ENCODE results near the gene GJC1.

Gene GJC1

DNA sequence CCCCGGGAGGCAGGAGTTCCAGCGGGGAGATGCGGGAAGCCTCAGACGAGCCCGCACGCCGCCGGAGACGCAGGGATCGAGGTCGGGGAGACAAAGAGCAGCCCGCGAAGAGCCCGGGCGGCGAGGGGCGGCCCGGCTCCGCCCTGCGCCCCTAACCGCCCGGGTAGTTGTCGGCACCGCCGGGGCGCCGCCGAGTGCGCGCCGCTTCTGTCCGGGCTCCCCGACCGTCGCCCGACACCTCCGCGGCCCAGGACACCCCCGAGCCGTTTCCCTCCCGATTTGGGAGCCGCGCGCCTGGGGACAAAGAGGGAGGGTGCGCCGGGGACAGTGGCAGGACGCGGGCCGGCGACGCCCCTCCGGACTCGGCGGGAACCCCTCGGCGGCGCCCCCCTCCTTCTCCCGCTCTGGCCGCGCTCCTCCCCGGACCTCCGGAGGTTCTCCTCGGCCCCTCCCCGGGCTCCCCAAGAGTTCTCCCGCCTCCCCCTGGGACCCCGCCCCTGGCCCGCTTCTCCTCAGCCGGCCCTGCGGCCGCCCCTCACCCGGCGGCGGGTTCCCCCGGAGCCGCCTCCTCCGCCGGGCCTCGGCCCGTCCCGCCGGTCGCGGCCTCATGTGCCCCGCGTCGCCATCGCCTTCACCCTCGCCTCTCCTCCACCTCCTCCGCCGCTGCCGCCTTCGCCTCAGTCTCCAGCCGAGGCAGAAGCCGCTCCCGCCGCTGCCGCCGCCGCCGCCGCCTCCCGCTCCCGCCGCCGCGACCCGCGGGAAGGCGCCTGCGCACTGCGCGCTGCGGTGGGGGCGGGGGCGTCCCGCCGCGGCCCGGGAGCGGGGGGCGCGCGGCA lies at the start of gene GJC1:
Gene GJC1, minus strand, starts transcription at position 765 of the 836 bp plus-strand sequence. CDS start 24,470 bp downstream, outside the sequence.
- peak within 1 kb of the TSS; percentile 93 for H3K4me3 ChIP-seq (ENCODE audit: low read length)

DNA sequence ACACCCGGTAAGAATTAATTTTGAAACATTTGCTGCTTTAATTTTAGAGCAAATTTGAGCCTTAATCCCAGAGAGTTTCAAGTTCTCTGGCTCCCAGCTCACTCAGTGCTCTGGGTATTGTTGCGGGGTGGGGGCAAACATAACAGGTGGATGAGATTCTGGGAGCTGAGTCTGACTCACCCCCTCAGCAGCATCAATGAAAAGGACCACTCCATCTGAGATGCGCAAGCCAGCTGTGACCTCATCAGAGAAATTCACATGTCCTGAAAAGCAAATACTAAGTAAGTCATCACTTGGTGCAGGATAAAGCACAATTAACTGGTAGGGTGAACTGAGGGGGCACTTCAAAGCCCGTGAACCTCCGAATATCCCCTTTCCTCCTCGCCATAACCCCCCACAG lies 49.3 kb upstream of the GJC1 start:
- H3K4me3 ChIP-seq (ENCODE audit: low read length), result no peak overlapping the region
- TF ChIP-seq ZNF274 (IDR thresholded peaks at IDR 0.05; ENCODE audit: low read depth, low read length), result no peak

More for the DNA sequence above, at the start of gene GJC1:
- no peak for TF ChIP-seq ZNF274 (IDR thresholded peaks at IDR 0.05; ENCODE audit: low read depth, low read length)

DNA sequence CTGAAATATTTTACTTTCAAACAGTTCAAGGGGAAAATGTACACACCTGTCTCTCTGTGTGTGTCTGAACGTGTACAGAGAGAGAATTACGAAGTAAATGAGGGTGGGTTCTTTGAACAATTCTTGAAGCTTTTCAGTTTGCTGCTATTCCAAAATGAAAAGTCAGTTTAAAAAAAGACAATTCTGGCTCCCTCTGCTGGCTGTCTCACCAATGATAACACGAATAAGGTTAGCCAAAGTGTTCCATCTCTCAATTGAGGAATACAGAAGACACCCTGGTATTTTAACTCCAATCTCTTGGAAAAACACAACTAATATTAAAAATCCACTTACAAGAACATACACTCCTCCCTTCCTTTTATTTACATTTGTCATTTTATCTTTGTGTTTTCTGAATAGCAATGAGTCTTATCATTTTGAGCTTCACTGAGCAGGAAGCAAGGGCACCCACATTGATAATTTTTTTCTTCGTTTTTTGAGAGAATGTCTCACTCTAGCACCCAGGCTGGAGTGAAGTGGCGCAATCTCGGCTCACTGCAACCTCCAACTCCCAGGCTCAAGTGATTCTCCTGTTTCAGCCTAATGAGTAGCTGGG lies 48.6 kb upstream of the GJC1 start:
- H3K4me3 ChIP-seq (ENCODE audit: low read length), result no peak overlapping the region
- no peak for TF ChIP-seq ZNF274 (IDR thresholded peaks at IDR 0.05; ENCODE audit: low read depth, low read length)

DNA sequence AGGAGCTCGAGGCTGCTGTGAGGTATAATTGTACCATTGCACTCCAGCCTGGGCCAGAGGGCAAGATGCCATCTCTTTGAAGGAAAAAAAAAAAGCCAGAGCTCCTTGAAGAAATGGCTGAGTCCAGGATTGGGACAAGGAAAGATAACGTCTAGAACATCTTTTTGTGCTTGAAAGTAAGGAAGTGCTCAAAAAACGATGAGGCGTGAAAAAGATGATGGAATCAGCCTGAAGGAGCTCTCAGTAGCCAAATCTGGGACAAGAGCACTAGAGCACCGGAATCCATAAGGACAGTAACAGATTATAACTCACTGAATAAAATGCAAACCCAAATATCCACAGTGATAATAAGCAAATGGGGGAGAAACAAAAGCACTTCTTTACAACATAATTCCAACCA lies 47.0 kb upstream of the GJC1 start:
- no peak overlapping the region for H3K4me3 ChIP-seq (ENCODE audit: low read length)
- no peak for TF ChIP-seq ZNF274 (IDR thresholded peaks at IDR 0.05; ENCODE audit: low read depth, low read length)

DNA sequence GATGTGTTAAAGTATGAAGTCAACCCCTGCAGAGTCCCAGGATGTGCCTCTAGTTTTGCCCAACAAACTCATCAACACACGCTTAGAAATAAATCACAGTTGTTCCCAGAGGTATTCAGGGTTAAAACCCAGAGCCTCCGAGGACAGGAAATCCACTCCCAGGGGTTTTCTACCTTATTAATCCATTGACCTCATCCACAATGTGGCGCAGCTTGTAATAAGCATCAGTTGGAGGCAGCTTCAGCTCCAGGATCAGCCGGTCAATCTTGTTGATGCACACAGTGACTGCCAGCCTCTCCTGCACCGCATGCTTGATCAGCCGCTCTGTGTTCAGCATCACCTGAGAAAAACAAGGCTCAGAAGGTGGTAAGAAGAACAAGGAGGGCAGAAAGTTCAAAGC lies 45.7 kb upstream of the GJC1 start:
- H3K4me3 ChIP-seq (ENCODE audit: low read length), result no peak overlapping the region
- TF ChIP-seq ZNF274 (IDR thresholded peaks at IDR 0.05; ENCODE audit: low read depth, low read length), result no peak

DNA sequence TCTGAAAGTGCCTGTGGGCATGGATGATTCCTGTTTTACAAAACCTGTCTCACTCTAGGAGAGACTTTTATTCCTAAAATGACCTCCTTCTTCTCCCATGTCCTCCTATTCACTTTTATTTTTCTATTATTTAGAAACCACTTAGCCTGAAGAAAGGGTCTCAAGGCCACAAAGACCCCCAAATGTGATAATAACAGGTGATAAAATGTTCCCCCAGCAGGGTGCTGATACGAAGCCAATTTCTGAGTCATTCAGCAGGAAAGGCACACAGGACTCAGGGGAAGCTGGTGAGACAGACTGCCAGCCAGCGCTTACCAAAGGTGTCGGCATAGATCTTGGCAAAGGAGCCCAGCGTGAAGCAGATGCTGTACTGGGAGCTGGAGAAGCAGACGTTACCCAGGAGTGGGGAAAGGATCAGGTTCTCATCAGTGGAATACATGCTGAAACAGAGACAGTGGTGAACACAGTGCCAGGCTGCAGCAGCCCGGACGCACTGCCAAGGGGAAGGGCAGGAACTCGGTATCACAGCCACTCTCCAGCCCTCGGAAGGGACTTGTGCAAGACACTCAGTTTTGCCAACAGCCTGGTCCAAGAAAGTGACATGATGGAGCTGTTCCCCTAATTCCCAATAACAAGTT lies 42.2 kb upstream of the GJC1 start:
- TF ChIP-seq ZNF274 (IDR thresholded peaks at IDR 0.05; ENCODE audit: low read depth, low read length), result no peak
- H3K4me3 ChIP-seq (ENCODE audit: low read length), result no peak overlapping the region

DNA sequence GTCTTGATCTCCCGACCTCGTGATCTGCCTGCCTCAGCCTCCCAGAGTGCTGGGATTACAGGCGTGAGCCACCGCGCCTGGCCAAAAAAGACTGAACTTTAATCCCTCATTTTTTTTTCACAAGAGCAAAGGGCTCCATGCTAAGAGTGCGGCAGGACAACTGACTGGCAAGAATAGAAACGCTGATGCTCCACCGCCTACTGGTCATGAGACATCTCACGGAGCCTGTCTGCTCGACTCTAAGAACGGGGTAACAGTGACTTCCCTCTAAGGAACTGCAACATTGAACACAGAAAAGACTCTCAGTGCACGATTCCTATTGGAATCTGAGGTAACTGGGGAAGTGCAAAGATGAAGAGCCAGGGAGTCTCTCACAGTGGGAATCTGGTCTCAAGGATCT lies 41.5 kb upstream of the GJC1 start:
- H3K4me3 ChIP-seq (ENCODE audit: low read length), result no peak overlapping the region
- no peak for TF ChIP-seq ZNF274 (IDR thresholded peaks at IDR 0.05; ENCODE audit: low read depth, low read length)

DNA sequence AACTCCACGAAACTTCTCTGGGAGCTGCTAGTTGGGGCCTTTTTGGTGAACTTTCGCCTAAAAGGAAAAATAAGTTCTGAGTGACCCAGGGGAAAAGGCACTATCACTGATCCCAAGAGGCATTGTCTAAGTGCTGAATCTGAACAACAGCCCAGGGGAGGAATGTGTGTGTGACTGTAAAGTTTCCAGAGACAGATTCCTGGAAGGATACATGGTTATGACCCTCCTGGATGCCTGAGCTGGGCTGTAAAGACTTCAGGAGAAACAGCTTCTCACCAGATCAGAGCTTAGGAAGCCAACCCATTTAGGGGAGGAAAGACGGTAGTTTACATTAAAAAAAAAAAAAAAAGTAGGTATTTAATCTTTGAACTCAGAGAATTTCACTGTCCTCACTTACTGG lies 37.8 kb upstream of the GJC1 start:
- no peak for TF ChIP-seq ZNF274 (IDR thresholded peaks at IDR 0.05; ENCODE audit: low read depth, low read length)
- no peak overlapping the region for H3K4me3 ChIP-seq (ENCODE audit: low read length)

DNA sequence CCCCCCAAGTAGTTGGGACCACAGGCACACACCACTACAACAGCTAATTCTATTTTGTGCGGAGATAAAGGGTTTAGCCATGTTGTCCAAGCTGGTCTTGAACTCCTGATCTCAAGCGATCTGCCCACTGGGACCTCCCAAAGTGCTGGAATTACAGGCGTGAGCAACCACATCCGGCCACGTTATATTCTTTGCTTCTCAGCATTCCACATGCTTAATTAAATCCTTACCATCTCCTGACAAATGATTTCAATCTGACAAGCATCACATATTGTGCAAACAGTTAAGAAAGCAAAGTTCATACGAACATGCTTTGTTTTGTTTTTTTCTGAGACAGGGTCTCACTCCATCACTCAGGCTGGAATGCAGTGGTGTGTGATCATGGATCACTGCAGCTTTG lies 35.8 kb upstream of the GJC1 start:
- no peak overlapping the region for H3K4me3 ChIP-seq (ENCODE audit: low read length)
- no peak for TF ChIP-seq ZNF274 (IDR thresholded peaks at IDR 0.05; ENCODE audit: low read depth, low read length)

DNA sequence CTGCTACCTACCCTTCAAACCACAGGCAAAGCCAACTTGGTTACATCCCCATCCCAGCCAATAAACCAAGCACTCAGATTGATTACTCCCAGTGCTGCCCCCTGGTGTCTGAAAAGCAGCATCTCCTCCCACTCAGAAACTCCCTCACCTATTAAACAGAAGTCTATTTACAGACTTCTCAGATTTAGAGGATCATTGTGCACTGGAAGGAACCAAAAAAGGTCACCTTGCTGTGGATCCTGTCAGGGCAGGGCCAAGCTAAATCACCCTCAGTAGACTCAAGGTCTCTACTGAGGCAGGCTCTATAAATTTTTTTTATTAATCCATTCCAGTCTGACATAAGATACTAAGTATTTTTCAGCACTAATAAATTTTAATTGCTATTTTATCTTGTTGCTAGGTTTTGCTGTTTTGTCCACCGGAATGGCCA lies 35.2 kb upstream of the GJC1 start:
- no peak overlapping the region for H3K4me3 ChIP-seq (ENCODE audit: low read length)
- no peak for TF ChIP-seq ZNF274 (IDR thresholded peaks at IDR 0.05; ENCODE audit: low read depth, low read length)

DNA sequence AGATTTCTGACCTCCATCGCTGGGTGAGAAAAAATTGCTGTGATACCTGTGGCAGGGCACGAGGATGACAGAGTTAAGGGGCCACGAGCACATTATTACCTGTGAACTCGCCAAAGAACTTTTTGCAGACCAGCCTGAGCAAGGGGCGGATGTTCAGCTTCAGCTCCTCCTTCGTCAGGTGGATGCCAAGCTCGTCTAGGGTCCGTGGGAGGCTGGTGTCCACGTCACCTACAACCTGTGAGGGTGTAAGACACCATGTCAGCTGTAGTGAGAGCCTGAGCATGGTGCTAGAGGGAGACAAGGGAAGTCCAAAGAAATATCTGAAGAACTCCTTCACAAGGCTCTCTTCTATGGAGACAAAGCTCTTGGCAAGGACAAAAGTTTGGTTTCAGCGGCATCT lies 34.7 kb upstream of the GJC1 start:
- TF ChIP-seq ZNF274 (IDR thresholded peaks at IDR 0.05; ENCODE audit: low read depth, low read length), result no peak

DNA sequence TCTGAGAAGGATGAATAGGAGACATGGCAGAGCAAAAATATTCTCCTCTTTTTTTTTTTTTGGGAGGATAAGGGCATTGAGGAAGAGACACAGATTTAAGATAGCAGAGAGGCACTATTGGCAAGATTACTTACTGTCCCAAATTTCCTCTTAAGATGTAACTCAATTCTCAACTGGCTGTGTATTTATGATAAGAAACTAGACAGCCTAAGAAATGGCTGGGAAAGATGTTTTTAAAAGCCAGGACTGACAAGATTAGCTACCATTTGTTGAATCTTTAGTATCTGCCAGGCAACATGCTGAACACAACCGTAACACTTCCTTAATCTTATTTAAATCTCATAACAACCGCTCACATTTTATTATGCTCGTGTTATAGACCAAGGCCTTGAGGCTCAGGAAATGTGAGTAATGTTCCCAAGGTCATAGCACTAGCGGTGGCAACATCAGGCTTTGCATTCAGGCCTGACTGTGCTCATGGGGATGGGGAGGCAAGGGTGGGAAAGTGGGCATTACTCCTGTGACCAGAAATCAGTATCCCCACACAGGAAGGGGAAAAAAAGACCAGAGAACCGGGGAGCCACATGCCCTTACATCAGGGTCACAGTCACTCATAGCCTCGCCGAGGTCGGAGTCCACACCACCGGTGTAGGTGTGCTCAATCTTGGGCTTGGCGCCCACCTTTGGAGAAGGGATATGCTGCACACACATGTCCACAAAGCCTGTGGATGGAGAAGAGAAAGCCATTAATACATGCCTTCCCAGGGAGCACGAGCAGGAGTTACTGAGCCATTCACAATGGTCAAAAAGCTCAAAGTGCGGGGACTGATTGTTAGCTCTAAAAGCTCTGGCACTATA lies 33.2 kb upstream of the GJC1 start:
- no peak for TF ChIP-seq ZNF274 (IDR thresholded peaks at IDR 0.05; ENCODE audit: low read depth, low read length)
- no peak overlapping the region for H3K4me3 ChIP-seq (ENCODE audit: low read length)

More for the DNA sequence above, 34.7 kb upstream of the GJC1 start:
- H3K4me3 ChIP-seq (ENCODE audit: low read length), result no peak overlapping the region

DNA sequence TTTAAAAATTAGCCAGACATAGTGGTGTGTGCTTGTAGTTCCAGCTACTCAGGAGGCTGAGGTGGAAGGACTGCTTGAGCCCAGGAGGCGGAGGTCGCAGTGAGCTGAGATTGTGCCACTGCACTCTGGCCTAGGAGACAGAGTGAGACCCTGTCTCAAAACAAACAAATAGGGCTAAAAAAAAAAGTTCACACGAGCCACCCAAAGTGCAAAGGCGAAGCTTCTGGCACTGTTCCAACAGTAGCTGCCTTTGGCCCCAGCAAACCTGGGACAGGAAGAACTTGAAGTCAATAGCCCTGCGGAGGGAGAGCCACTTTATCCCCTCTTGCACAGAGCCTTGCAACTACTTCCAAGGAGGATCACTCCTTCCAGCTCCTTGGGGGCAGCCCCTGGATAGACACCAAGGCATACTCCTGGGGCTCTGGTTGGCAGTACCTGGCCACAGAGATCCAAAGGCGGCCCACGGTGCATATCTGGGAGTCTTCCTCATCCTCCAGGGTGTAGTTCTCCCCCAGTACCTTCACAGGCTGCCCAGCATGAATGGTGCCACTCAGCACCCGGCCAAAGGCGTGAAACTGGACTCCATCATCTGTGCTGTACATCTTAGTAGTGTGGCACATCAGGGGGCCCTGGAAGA lies 32.3 kb upstream of the GJC1 start:
- TF ChIP-seq ZNF274 (IDR thresholded peaks at IDR 0.05; ENCODE audit: low read depth, low read length), result no peak
- H3K4me3 ChIP-seq (ENCODE audit: low read length), result no peak overlapping the region

DNA sequence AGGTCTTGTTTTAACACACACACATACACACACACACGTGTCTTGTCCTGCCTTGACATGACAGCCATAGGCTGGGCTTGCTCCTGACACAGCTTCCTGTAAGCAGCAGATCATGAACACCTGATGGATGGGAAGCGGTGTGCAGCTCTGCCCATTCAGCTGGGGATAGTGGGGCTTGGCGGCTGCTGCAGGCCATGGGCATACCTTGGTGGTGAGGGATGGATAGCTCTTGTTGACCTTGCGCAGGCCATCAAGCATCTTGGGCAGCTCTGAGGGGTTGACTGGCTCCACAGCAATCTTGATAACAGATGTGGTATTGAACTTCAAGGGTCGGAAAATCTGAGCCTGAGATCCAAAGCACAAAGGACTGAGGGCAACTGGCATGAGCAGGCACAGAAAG lies 29.6 kb upstream of the GJC1 start:
- H3K4me3 ChIP-seq (ENCODE audit: low read length), result no peak overlapping the region

More for the DNA sequence above, 29.6 kb upstream of the GJC1 start:
- no peak for TF ChIP-seq ZNF274 (IDR thresholded peaks at IDR 0.05; ENCODE audit: low read depth, low read length)

Measured in GM08714 (cell line).